HepG2 (cell line): Measurements from ENCODE around the gene LRR1. TPM values are rescaled to one million over a fixed set of nuclear protein-coding genes. Genes with fewer than 3 reads are reported as not detected.

Experiments used
- BORCS8-MEF2B ChIP-seq: sonication (generic); formaldehyde crosslinking; IDR thresholded peaks from 2 replicates; pipeline ENCODE4 v1.8.0; 2022; ENCODE audit warnings: mild to moderate bottlenecking, missing genetic modification reagents
- EEA1 ChIP-seq: sonication (generic); formaldehyde crosslinking; IDR thresholded peaks from 2 replicates; pipeline ENCODE4 v1.5.1; 2020; ENCODE audit warnings: mild to moderate bottlenecking, missing genetic modification reagents, borderline replicate concordance
- ELF1 ChIP-seq: sonication (generic); formaldehyde crosslinking; IDR thresholded peaks from 2 replicates; pipeline ENCODE4 v1.4.0; 2020; ENCODE audit warnings: missing genetic modification reagents
- IRF2 ChIP-seq: IDR thresholded peaks from 2 replicates; pipeline ENCODE4 v1.6.1; 2018; ENCODE audit warnings: missing genetic modification reagents, missing compliant biosample characterization
- KAT8 ChIP-seq: IDR thresholded peaks from 2 replicates; pipeline ENCODE4 v1.6.1; 2016; ENCODE audit warnings: missing genetic modification reagents, missing compliant biosample characterization
- KLF6 ChIP-seq: IDR thresholded peaks from 2 replicates; pipeline ENCODE4 v1.8.0; 2016; ENCODE audit warnings: missing biosample characterization, missing genetic modification reagents
- RXRB ChIP-seq: IDR thresholded peaks from 2 replicates; pipeline ENCODE4 v1.6.1; 2016; ENCODE audit warnings: borderline replicate concordance, missing genetic modification reagents, missing compliant biosample characterization
- SIN3A ChIP-seq: IDR thresholded peaks from 2 replicates; pipeline ENCODE4 v1.6.1; 2011; ENCODE audit warnings: low read depth, mild to moderate bottlenecking, control low read depth, low read length, borderline replicate concordance
- TRIM24 ChIP-seq: sonication (generic); formaldehyde crosslinking; IDR thresholded peaks from 2 replicates; pipeline ENCODE4 v1.8.0; 2022; ENCODE audit warnings: mild to moderate bottlenecking, missing genetic modification reagents
- ZBTB7A ChIP-seq: sonication (generic); formaldehyde crosslinking; IDR thresholded peaks from 2 replicates; pipeline ENCODE4 v1.8.0; 2022; ENCODE audit warnings: mild to moderate bottlenecking, missing genetic modification reagents
- ZEB1 ChIP-seq: IDR thresholded peaks from 2 replicates; pipeline ENCODE4 v1.6.1; 2012; ENCODE audit warnings: mild to moderate bottlenecking, low read depth, inconsistent platforms; ENCODE audit not compliant: insufficient replicate concordance
- ZFP36L1 ChIP-seq: sonication (generic); formaldehyde crosslinking; IDR thresholded peaks from 2 replicates; pipeline ENCODE4 v1.8.0; 2022; ENCODE audit warnings: mild to moderate bottlenecking, missing genetic modification reagents, moderate library complexity
- ZKSCAN8 ChIP-seq: IDR thresholded peaks from 2 replicates; pipeline ENCODE4 v1.6.1; 2016; ENCODE audit warnings: borderline replicate concordance, missing genetic modification reagents, missing compliant biosample characterization
- ZNF124 ChIP-seq: sonication (generic); formaldehyde crosslinking; IDR thresholded peaks from 2 replicates; pipeline ENCODE4 v1.4.0; 2020; ENCODE audit warnings: missing genetic modification reagents
- ZNF143 ChIP-seq: sonication (generic); formaldehyde crosslinking; IDR thresholded peaks from 2 replicates; pipeline ENCODE4 v1.4.0; 2020; ENCODE audit warnings: missing genetic modification reagents
- ZNF274 ChIP-seq: sonication (generic); formaldehyde crosslinking; IDR thresholded peaks from 2 replicates; pipeline ENCODE4 v1.5.1; 2020; ENCODE audit warnings: mild to moderate bottlenecking, missing genetic modification reagents
- ZNF749 ChIP-seq: sonication (generic); formaldehyde crosslinking; IDR thresholded peaks from 2 replicates; pipeline ENCODE4 v1.8.0; 2022; ENCODE audit warnings: mild to moderate bottlenecking, missing genetic modification reagents, moderate library complexity, borderline replicate concordance
- polyA plus RNA-seq, 8 experiments: library from polyadenylated mRNA; depleted of rRNA in 3 of 8; stranded (reverse) in 7 of 8; unstranded in 1 of 8; fragments of >200 nt; fragmentation: Illumina TruSeq in 4 of 8; extraction: Trizol in 4 of 8; gene quantifications; 2 replicates each; pipeline versions ENCODE4 v1.2.1 to v1.2.3, GENCODE V29; 2011 to 2016; ENCODE audit warnings: low read depth in 4 of 8, missing spikeins in 1 of 8, mixed read lengths in 1 of 8; ENCODE audit not compliant: insufficient read depth in 1 of 8
- total RNA-seq, 5 experiments: library from RNA; depleted of rRNA; stranded (reverse); fragments of >200 nt; fragmentation: Illumina TruSeq; extraction: Trizol; gene quantifications; 2 replicates each; pipeline ENCODE4 v1.2.3, GENCODE V29; 2016; ENCODE audit warnings: low read depth in 1 of 5
- TF ChIP-seq, protein P1 (sequence below): sonication (generic); formaldehyde crosslinking; IDR thresholded peaks from 2 replicates; pipeline ENCODE4 v1.4.0; 2020; ENCODE audit warnings: mild to moderate bottlenecking, missing genetic modification reagents
- TF ChIP-seq, protein P2 (sequence below): sonication (generic); formaldehyde crosslinking; IDR thresholded peaks from 2 replicates; pipeline ENCODE4 v1.4.0; 2020; ENCODE audit warnings: missing genetic modification reagents, borderline replicate concordance

LRR1 gene
- total and polyA plus RNA-seq, 2 of the 13 experiments (the other 11 are each of a cell fraction or from before 2014, with no cell fraction given) = 7.0 to 36.2 TPM

DNA sequence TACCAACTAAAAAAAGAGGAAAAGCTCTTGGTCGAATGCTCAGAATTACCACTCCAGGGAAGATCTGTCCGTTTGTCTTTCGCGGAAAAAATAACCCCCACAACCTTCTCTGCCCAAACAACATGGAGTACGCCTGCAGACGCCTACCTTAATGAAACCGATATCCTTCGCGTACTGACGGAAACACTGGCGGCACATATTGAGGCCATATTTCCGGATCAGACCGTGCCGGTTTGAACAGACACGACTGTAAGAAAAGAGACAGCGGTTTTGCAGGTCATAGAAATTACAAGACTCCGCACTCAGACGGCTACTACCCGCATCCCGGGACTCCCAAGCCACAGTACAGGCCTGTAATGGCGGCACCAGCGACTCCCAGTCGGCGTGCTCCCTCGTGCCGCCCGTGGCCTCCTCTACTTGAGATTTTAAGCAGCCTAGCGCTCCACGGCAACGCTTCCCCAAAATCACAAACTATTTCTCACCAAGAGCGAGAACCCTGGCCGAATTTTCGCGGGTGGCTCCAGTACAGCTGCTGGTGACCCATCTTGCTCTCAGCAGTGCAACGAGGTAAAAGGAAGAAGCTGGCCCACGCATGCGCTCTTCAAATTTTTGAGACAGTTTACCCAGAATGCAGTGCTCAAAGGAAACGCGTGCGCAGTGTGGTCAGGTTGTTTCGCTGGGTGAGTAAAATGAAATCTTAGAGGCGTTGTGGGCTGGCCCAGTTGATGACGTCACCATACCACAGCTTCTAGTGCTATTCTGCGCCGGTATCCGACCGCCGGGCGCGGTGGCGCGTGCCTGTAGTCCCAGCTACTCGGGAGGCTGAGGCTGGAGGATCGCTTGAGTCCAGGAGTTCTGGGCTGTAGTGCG, 12.7 kb upstream of the LRR1 start, which contains the start of gene RPS29 (continued):
- TF ChIP-seq, protein P1, sequence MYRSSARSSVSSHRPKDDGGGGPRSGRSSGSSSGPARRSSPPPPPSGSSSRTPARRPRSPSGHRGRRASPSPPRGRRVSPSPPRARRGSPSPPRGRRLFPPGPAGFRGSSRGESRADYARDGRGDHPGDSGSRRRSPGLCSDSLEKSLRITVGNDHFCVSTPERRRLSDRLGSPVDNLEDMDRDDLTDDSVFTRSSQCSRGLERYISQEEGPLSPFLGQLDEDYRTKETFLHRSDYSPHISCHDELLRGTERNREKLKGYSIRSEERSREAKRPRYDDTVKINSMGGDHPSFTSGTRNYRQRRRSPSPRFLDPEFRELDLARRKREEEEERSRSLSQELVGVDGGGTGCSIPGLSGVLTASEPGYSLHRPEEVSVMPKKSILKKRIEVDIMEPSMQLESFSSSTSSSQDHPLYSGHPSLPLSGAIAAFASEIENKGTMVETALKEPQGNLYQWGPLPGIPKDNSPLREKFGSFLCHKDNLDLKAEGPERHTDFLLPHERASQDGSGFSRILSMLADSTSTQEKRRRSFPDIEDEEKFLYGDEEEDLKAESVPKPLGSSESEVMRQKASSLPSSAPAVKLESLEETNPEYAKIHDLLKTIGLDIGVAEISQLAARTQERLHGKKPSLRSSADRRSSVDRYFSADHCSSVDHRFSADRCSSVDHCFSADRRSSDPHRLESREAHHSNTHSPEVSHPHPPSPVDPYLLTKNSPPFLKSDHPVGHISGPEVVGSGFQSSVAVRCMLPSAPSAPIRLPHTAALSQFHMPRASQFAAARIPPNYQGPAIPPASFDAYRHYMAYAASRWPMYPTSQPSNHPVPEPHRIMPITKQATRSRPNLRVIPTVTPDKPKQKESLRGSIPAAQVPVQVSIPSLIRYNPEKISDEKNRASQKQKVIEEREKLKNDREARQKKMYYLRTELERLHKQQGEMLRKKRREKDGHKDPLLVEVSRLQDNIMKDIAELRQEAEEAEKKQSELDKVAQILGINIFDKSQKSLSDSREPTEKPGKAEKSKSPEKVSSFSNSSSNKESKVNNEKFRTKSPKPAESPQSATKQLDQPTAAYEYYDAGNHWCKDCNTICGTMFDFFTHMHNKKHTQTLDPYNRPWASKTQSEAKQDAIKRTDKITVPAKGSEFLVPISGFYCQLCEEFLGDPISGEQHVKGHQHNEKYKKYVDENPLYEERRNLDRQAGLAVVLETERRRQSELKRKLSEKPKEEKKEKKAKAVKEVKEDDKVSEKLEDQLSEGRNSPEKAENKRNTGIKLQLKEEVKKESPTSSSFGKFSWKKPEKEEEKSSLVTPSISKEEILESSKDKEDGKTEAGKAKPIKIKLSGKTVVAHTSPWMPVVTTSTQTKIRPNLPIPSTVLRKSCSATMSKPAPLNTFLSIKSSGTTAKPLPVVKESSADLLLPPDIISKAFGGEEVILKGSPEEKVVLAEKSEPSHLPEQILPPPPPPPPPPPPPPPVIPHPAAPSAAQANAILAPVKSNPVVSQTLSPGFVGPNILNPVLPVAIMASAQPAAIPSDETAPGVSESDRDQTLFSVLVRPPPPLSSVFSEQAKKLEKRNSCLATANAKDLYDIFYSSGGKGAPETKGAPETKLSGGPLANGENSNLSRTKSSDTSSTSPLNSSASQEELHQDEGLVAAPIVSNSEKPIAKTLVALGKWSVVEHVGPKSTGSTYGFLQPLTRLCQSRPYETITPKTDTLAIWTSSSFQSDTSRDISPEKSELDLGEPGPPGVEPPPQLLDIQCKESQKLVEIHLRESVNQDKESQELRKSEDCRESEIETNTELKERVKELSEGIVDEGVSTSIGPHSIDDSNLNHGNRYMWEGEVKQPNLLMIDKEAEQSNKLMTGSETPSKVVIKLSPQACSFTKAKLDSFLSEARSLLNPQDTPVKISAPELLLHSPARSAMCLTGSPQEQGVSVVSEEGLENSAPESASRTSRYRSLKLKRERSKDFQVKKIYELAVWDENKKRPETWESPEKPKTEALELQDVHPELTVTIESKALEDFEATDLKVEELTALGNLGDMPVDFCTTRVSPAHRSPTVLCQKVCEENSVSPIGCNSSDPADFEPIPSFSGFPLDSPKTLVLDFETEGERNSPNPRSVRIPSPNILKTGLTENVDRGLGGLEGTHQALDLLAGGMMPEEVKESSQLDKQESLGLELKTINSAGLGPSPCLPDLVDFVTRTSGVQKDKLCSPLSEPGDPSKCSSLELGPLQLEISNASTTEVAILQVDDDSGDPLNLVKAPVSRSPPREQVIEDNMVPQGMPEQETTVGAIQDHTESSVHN = no peak
- peak; percentile 53; the same call in 1 of the 2 replicates for TF ChIP-seq EEA1
- 0 out of 2 replicates have a peak, but pooled peaks have one; percentile 55 for TF ChIP-seq ZKSCAN8 (CRISPR knock-in tag)
- peak; percentile 63; the same call in 1 of the 2 replicates for TF ChIP-seq SIN3A
- TF ChIP-seq ELF1 = peak; percentile 29
- TF ChIP-seq ZFP36L1 (CRISPR knock-in tag) = peak; percentile 44; the same call in 1 of the 2 replicates
- peak; percentile 10; the same call in 1 of the 2 replicates for TF ChIP-seq RXRB
- peak; percentile 24 for TF ChIP-seq ZEB1
- 0 out of 2 replicates have a peak, but pooled peaks have one; percentile 65 for TF ChIP-seq ZNF749
- peak; percentile 59; the same call in 1 of the 2 replicates for TF ChIP-seq KAT8 (CRISPR knock-in tag)
- TF ChIP-seq TRIM24 (CRISPR knock-in tag) = no peak
- peak; percentile 58 for TF ChIP-seq IRF2 (CRISPR knock-in tag)
- TF ChIP-seq ZNF274 (CRISPR knock-in tag) = 0 out of 2 replicates have a peak, but pooled peaks have one; percentile 54
- TF ChIP-seq ZBTB7A (CRISPR knock-in tag) = no peak
- peak; percentile 76 for TF ChIP-seq KLF6 (CRISPR knock-in tag)
- TF ChIP-seq BORCS8-MEF2B = peak; percentile 87; the same call in 1 of the 2 replicates
- TF ChIP-seq, protein P2, sequence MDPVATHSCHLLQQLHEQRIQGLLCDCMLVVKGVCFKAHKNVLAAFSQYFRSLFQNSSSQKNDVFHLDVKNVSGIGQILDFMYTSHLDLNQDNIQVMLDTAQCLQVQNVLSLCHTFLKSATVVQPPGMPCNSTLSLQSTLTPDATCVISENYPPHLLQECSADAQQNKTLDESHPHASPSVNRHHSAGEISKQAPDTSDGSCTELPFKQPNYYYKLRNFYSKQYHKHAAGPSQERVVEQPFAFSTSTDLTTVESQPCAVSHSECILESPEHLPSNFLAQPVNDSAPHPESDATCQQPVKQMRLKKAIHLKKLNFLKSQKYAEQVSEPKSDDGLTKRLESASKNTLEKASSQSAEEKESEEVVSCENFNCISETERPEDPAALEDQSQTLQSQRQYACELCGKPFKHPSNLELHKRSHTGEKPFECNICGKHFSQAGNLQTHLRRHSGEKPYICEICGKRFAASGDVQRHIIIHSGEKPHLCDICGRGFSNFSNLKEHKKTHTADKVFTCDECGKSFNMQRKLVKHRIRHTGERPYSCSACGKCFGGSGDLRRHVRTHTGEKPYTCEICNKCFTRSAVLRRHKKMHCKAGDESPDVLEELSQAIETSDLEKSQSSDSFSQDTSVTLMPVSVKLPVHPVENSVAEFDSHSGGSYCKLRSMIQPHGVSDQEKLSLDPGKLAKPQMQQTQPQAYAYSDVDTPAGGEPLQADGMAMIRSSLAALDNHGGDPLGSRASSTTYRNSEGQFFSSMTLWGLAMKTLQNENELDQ = no peak; the same call in 1 of the 2 replicates
- TF ChIP-seq ZNF124 (CRISPR knock-in tag) = 0 out of 2 replicates have a peak, but pooled peaks have one; percentile 50
- TF ChIP-seq ZNF143 (CRISPR knock-in tag) = peak; percentile 89
